Measurements from ENCODE around the gene DPP8. TPM values are rescaled to one million over a fixed set of nuclear protein-coding genes. Genes with fewer than 3 reads are reported as not detected.

The DPP8 gene
- total and polyA plus RNA-seq, 2 donors (not counting 3 experiments of a cell fraction or from before 2014, with no cell fraction given), result 12.1 to 35.3 TPM

DNA sequence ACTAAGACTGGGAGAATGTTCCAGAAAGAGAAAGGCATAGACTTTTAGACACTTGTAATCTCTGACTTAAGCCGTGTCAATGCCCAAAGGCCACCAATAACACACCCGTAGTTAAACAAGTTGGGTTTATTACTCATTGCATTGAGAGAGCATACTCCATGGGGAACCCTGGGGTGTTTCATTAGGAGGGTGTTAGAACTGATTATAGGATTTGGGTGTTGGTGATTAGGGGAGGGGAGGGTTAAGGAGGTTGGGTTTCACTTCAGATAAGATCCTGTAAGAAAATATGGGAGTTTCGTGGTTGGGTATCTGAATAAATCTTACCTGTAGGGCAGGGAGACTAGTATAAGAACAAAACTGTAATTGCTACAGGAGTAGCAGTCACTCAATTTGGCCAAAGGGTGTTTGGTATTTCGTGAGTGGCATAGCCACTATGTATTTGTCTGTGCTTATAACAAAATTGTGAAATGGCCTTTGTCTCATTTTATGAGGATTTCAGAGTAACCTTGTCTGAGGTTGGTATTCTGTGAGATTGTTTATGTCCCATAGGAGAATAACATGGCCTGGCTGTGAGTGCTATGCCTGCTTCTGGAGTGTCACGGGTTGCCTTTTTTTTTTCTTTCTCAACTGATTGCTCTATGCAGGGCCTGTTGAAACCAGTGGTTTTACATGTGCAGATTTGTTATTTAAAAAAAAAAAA is 15.7 kb upstream of the DPP8 start:
- H4K20me1 ChIP-seq (replicated peaks; ENCODE audit: control insufficient read depth, extremely low read depth, insufficient read depth, low read length), result no peaks in the 10 kb centered on the region
- no peak for DNase-seq (ENCODE audit: low read depth, low spot score)
- ChIA-PET POLR2A (no interaction called here), CTCF (no interaction called here)
- no peaks in the 10 kb centered on the region for H3K9me3 ChIP-seq (replicated peaks; ENCODE audit: control insufficient read depth, insufficient read depth, low read length)
- H3K27me3 ChIP-seq (ENCODE audit: control insufficient read depth in 2 of 2, insufficient read depth in 2 of 2, low read length in 2 of 2), result no peaks in the 10 kb centered on the region
- no TSS peak for BruUV-seq (replicated peaks)
- no peaks in the 10 kb centered on the region for H3K36me3 ChIP-seq (ENCODE audit: control insufficient read depth in 2 of 2, extremely low read depth in 1 of 2, insufficient read depth in 2 of 2, low read length in 2 of 2)
- no peak for TF ChIP-seq JUN (IDR thresholded peaks at IDR 0.05; ENCODE audit: borderline replicate concordance, insufficient read depth, insufficient read length, low read depth)
- TF ChIP-seq, protein P1, sequence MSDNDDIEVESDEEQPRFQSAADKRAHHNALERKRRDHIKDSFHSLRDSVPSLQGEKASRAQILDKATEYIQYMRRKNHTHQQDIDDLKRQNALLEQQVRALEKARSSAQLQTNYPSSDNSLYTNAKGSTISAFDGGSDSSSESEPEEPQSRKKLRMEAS (IDR thresholded peaks at IDR 0.05; ENCODE audit: insufficient read depth, insufficient read length), result no peak
- no peak for TF ChIP-seq POLR2A (IDR thresholded peaks at IDR 0.05; ENCODE audit: low read depth, low read length)
- no peak for TF ChIP-seq EZH2 (IDR thresholded peaks at IDR 0.05; ENCODE audit: borderline replicate concordance, low read depth, low read length, severe bottlenecking)
- no peak for TF ChIP-seq MYC (IDR thresholded peaks at IDR 0.05; ENCODE audit: low read depth, low read length)
- TF ChIP-seq GATA2 (IDR thresholded peaks at IDR 0.05; ENCODE audit: insufficient read depth, insufficient read length, low read depth, low read length), result no peak
- TF ChIP-seq POLR2AphosphoS5 (IDR thresholded peaks at IDR 0.05; ENCODE audit: insufficient read depth, low read depth, low read length), result no peak
- TF ChIP-seq FOS (IDR thresholded peaks at IDR 0.05; ENCODE audit: borderline replicate concordance, insufficient read depth, low read length), result no peak
- TF ChIP-seq, protein P2, sequence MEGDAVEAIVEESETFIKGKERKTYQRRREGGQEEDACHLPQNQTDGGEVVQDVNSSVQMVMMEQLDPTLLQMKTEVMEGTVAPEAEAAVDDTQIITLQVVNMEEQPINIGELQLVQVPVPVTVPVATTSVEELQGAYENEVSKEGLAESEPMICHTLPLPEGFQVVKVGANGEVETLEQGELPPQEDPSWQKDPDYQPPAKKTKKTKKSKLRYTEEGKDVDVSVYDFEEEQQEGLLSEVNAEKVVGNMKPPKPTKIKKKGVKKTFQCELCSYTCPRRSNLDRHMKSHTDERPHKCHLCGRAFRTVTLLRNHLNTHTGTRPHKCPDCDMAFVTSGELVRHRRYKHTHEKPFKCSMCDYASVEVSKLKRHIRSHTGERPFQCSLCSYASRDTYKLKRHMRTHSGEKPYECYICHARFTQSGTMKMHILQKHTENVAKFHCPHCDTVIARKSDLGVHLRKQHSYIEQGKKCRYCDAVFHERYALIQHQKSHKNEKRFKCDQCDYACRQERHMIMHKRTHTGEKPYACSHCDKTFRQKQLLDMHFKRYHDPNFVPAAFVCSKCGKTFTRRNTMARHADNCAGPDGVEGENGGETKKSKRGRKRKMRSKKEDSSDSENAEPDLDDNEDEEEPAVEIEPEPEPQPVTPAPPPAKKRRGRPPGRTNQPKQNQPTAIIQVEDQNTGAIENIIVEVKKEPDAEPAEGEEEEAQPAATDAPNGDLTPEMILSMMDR (IDR thresholded peaks at IDR 0.05; ENCODE audit: extremely low read depth in 1 of 2, insufficient read depth in 1 of 2, low read depth in 1 of 2, low read length in 2 of 2), result no peak
- no peak overlapping the region for H3K9ac ChIP-seq (replicated peaks; ENCODE audit: extremely low read depth, insufficient read depth, low read length)
- H3K79me2 ChIP-seq (ENCODE audit: control insufficient read depth, insufficient read depth, low read length), result peaks cover 72% of the 10 kb centered on the region
- no peak overlapping the region for H3K27ac ChIP-seq (ENCODE audit: insufficient read depth, low read depth, low read length)
- no peaks in the 10 kb centered on the region for H3K9me1 ChIP-seq (replicated peaks; ENCODE audit: control insufficient read depth, extremely low read depth, insufficient read depth, low read length)
- dilution Hi-C loops (cut with MboI; ENCODE audit: extremely low pct_ligation_motif_present, low sequenced_read_pairs), result no loop called here
- intact Hi-C loops (cut with micrococcal nuclease), result no loop called here
- no peak for FAIRE-seq
- H3K4me2 ChIP-seq (ENCODE audit: insufficient read depth, low read length), result no peak overlapping the region
- H2AFZ ChIP-seq (ENCODE audit: low read depth, low read length), result no peak overlapping the region
- no peak overlapping the region for H3K4me3 ChIP-seq (replicated peaks in 1 of 3; ENCODE audit: insufficient read depth in 1 of 3, low read depth in 1 of 3, low read length in 3 of 3)
- H3K4me1 ChIP-seq (ENCODE audit: control insufficient read depth, extremely low read depth, insufficient read depth, low read length), result peaks cover 10% of the 10 kb centered on the region

All from endothelial cell of umbilical vein (primary cell).